ENCODE results near the gene COL4A1. TPM values are rescaled to one million over a fixed set of nuclear protein-coding genes. Genes with fewer than 3 reads are reported as not detected.

COL4A1 gene
- total and polyA plus RNA-seq, 8 donors: 418 to 1,057 (median 547) TPM

DNA sequence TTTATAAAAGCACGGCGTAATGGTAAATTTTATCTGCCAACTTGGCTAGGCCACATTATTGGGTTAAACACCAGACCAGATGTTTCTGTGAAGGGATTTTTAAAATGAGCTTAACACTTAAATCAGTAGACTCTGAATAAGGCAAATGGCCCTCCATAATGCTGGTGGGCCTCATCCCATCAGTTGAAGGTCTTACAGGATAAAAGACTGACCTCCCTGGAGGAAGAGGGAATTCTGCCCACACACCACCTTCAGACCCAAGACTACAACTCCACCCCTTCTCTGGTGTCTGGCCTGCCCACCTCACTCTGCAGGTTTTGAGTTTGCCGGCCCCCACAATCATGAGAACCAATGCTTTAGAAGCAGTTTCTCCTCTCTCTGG lies 96.4 kb downstream of the COL4A1 start:
- H3K9me3 ChIP-seq: no peaks in the 10 kb centered on the region
- intact Hi-C loops (cut with DNase I): no loop called here
- H3K36me3 ChIP-seq: peaks cover 0 to 67% of the 10 kb centered on the region in 2 donors

GRCh38 chr13:110209950-110210603 lies 96.9 kb downstream of the COL4A1 start:
- H3K27me3 ChIP-seq: no peaks in the 10 kb centered on the region
- ATAC-seq: no peak
- H3K4me3 ChIP-seq: no peak overlapping the region
- no peaks in the 10 kb centered on the region for H3K9me3 ChIP-seq
- H3K4me1 ChIP-seq: no peaks in the 10 kb centered on the region
- intact Hi-C loops (cut with DNase I): no loop called here
- H3K27ac ChIP-seq: no peak overlapping the region
- TF ChIP-seq, protein P1, sequence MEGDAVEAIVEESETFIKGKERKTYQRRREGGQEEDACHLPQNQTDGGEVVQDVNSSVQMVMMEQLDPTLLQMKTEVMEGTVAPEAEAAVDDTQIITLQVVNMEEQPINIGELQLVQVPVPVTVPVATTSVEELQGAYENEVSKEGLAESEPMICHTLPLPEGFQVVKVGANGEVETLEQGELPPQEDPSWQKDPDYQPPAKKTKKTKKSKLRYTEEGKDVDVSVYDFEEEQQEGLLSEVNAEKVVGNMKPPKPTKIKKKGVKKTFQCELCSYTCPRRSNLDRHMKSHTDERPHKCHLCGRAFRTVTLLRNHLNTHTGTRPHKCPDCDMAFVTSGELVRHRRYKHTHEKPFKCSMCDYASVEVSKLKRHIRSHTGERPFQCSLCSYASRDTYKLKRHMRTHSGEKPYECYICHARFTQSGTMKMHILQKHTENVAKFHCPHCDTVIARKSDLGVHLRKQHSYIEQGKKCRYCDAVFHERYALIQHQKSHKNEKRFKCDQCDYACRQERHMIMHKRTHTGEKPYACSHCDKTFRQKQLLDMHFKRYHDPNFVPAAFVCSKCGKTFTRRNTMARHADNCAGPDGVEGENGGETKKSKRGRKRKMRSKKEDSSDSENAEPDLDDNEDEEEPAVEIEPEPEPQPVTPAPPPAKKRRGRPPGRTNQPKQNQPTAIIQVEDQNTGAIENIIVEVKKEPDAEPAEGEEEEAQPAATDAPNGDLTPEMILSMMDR (IDR thresholded peaks at IDR 0.05): no peak
- peaks cover 0 to 71% of the 10 kb centered on the region in 2 donors for H3K36me3 ChIP-seq
- no peak for DNase-seq

More for the DNA sequence above, 96.4 kb downstream of the COL4A1 start:
- no peak for DNase-seq
- no peaks in the 10 kb centered on the region for H3K27me3 ChIP-seq
- H3K4me3 ChIP-seq: no peak overlapping the region
- no peak for ATAC-seq
- TF ChIP-seq, protein P1 (IDR thresholded peaks at IDR 0.05): no peak
- H3K27ac ChIP-seq: no peak overlapping the region
- H3K4me1 ChIP-seq: no peaks in the 10 kb centered on the region

- ATAC-seq: no peak
- intact Hi-C loops (cut with DNase I): no loop called here
- Histone ChIP-seq H3K4me3 (no peak overlapping the region), H3K36me3 (peaks cover 0 to 66% of the 10 kb centered on the region in 2 donors), H3K4me1 (no peaks in the 10 kb centered on the region), H3K27me3 (no peaks in the 10 kb centered on the region), H3K27ac (no peak overlapping the region), H3K9me3 (no peaks in the 10 kb centered on the region)
- TF ChIP-seq, protein P1 (IDR thresholded peaks at IDR 0.05): no peak
- no peak for DNase-seq
Observed at GRCh38 chr13:110208116-110208515, 98.8 kb downstream of the COL4A1 start.

DNA sequence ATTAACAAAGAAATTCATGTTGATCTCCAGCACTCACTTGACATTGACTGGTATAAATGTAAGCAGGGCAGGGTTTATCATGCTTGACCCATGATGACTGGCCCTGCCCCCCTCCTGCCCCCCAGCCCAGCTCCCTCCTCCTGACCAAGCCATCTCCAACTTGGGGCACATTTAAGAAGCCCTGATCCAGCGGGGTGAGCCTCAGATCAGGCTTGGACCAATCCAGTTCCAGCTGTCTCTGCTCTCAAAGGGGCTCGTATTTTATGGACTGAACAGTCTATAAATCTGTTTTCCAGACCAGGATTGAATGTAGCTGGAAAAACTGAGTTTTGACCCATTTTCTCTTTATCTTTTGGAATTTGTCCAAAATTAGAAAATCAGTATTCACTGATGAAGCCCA lies 100.0 kb downstream of the COL4A1 start:
- Histone ChIP-seq H3K27ac (no peak overlapping the region), H3K27me3 (no peaks in the 10 kb centered on the region), H3K4me3 (no peak overlapping the region), H3K36me3 (peaks cover 0 to 60% of the 10 kb centered on the region in 2 donors), H3K4me1 (no peaks in the 10 kb centered on the region), H3K9me3 (no peaks in the 10 kb centered on the region)
- TF ChIP-seq, protein P1 (IDR thresholded peaks at IDR 0.05): no peak
- intact Hi-C loops (cut with DNase I): no loop called here
- ATAC-seq: no peak
- DNase-seq: no peak

- intact Hi-C loops (cut with DNase I): no loop called here
- ATAC-seq: no peak
- no peaks in the 10 kb centered on the region for H3K27me3 ChIP-seq
- H3K27ac ChIP-seq: no peak overlapping the region
- H3K9me3 ChIP-seq: no peaks in the 10 kb centered on the region
- DNase-seq: no peak
- no peaks in the 10 kb centered on the region for H3K4me1 ChIP-seq
- H3K4me3 ChIP-seq: no peak overlapping the region
- TF ChIP-seq, protein P1 (IDR thresholded peaks at IDR 0.05): no peak
- H3K36me3 ChIP-seq: peaks cover 0 to 61% of the 10 kb centered on the region in 2 donors
Observed at GRCh38 chr13:110206185-110206584, 100.8 kb downstream of the COL4A1 start.
